HepG2 (cell line): ENCODE measurements around the gene KLHL17. TPM values are rescaled to one million over a fixed set of nuclear protein-coding genes. Genes with fewer than 3 reads are reported as not detected.

Experiments used
- ATAC-seq: fragments of 200-7000 bp; cut with Tn5 transposase; 3 replicates; pipeline ENCODE4 v1.9.1; 2020; ENCODE audit warnings: mild to moderate bottlenecking, moderate library complexity
- BruUV-seq: library from RNA; stranded (reverse); fragments of 400-500 nt; replicated peaks from 2 replicates; lab custom pipeline; 2021; lab: Mats Ljungman, UMichigan
- CTCF ChIA-PET: fragments of 300-600 bp; formaldehyde crosslinking; extraction: SDS; loops from one replicate; lab custom pipeline; 2021; ENCODE audit warnings: low total read pairs, inconsistent platforms, low intra/inter-chr PET ratio; lab: Yijun Ruan, JAX
- POLR2A ChIA-PET: fragments of 350-600 bp; sonication (Branson Sonifier 250); formaldehyde crosslinking; loops from one replicate; lab custom pipeline; 2020; ENCODE audit warnings: antibody characterized with exemption, inconsistent platforms; lab: Yijun Ruan, JAX
- DNase-seq: peaks from one replicate; pipeline ENCODE4 v3.0.0-alpha.2; 2015; ENCODE audit warnings: low spot score
- FAIRE-seq: peaks from 3 replicates; lab custom pipeline; 2011; peaks lifted over from hg19 to GRCh38; lab: Jason Lieb, UNC
- H2AFZ ChIP-seq: one replicate; pipeline ENCODE4 v1.6.1; 2011; ENCODE audit warnings: low read length, inconsistent platforms
- H3K27ac ChIP-seq: fragments of 300-600 bp; 3 replicates; pipeline ENCODE4 v1.8.0; 2011; ENCODE audit warnings: mixed run types, mild to moderate bottlenecking, mixed read lengths, low read length, inconsistent platforms; ENCODE audit not compliant: insufficient read depth; ENCODE audit errors: extremely low read length
- H3K27me3 ChIP-seq, 2 experiments: fragments of 200-600 bp in 1 of 2; 2 replicates in 1 of 2; 3 replicates in 1 of 2; pipeline versions ENCODE4 v1.6.0 to v1.8.0; 2011; ENCODE audit warnings: low read length in 2 of 2, mild to moderate bottlenecking in 2 of 2, moderate library complexity in 2 of 2, inconsistent platforms in 1 of 2; ENCODE audit not compliant: insufficient read depth in 2 of 2, control insufficient read depth in 1 of 2
- H3K36me3 ChIP-seq, 2 experiments: fragments of 200-600 bp in 1 of 2; replicated peaks in 1 of 2; 2 replicates in 1 of 2; 3 replicates in 1 of 2; pipeline versions ENCODE4 v1.5.1 to v1.8.0; 2011; ENCODE audit warnings: low read length in 2 of 2, inconsistent platforms in 1 of 2; ENCODE audit not compliant: insufficient read depth in 2 of 2, control insufficient read depth in 1 of 2
- H3K4me1 ChIP-seq: 2 replicates; pipeline ENCODE4 v1.5.1; 2012; ENCODE audit warnings: low read length, inconsistent platforms; ENCODE audit not compliant: insufficient read depth
- H3K4me2 ChIP-seq: 2 replicates; pipeline ENCODE4 v1.6.0; 2011; ENCODE audit warnings: low read depth, low read length, inconsistent platforms
- H3K4me3 ChIP-seq, 3 experiments: fragments of 200-600 bp in 1 of 3; sonication (generic), shearing (Covaris generic) in 1 of 3; replicated peaks in 1 of 3; 2 replicates each; pipeline ENCODE4 v1.5.1; 2011 to 2016; ENCODE audit warnings: low read length in 3 of 3, inconsistent platforms in 2 of 3, low read depth in 2 of 3, mild to moderate bottlenecking in 2 of 3, control low read depth in 1 of 3, mixed read lengths in 1 of 3; ENCODE audit not compliant: insufficient read depth in 1 of 3
- H3K79me2 ChIP-seq: one replicate; pipeline ENCODE4 v1.6.1; 2011; ENCODE audit warnings: low read length, inconsistent platforms; ENCODE audit not compliant: insufficient read depth
- H3K9ac ChIP-seq: 2 replicates; pipeline ENCODE4 v1.6.0; 2011; ENCODE audit warnings: mild to moderate bottlenecking, low read depth, low read length, inconsistent platforms; ENCODE audit not compliant: insufficient read depth
- H3K9me3 ChIP-seq: 2 replicates; pipeline ENCODE4 v1.5.1; 2012; ENCODE audit warnings: mild to moderate bottlenecking, low read length
- H4K20me1 ChIP-seq: 2 replicates; pipeline ENCODE4 v1.6.0; 2011; ENCODE audit warnings: inconsistent platforms, mild to moderate bottlenecking, low read length, moderate library complexity; ENCODE audit not compliant: insufficient read depth
- AGO1 ChIP-seq: fragments of 200-400 bp; formaldehyde crosslinking; IDR thresholded peaks from 2 replicates; pipeline ENCODE4 v1.6.1; 2017; ENCODE audit warnings: mild to moderate bottlenecking, low read depth, low read length, moderate library complexity; ENCODE audit not compliant: poor library complexity, severe bottlenecking
- ATRX ChIP-seq: sonication (generic); formaldehyde crosslinking; IDR thresholded peaks from 2 replicates; pipeline ENCODE4 v1.4.0; 2020; ENCODE audit warnings: missing genetic modification reagents, borderline replicate concordance
- CREM ChIP-seq, 2 experiments: sonication (generic) in 1 of 2; formaldehyde crosslinking in 1 of 2; IDR thresholded peaks; 2 replicates each; pipeline versions ENCODE4 v1.4.0 to v1.6.1; 2016 to 2020; ENCODE audit warnings: antibody characterized with exemption in 1 of 2, mild to moderate bottlenecking in 1 of 2, missing genetic modification reagents in 1 of 2
- EP300 ChIP-seq, 3 experiments: sonication (generic) in 1 of 3; formaldehyde crosslinking in 1 of 3; IDR thresholded peaks; 2 replicates each; pipeline versions ENCODE4 v1.5.1 to v1.6.1; 2011 to 2020; ENCODE audit warnings: low read depth in 2 of 3, low read length in 2 of 3, borderline replicate concordance in 1 of 3, improper control_type of control experiment in 1 of 3, mild to moderate bottlenecking in 1 of 3, missing genetic modification reagents in 1 of 3, moderate library complexity in 1 of 3
- HOXA7 ChIP-seq: sonication (generic); formaldehyde crosslinking; IDR thresholded peaks from 2 replicates; pipeline ENCODE4 v1.8.1; 2022; ENCODE audit warnings: mild to moderate bottlenecking, missing genetic modification reagents, moderate library complexity
- IRF2 ChIP-seq: IDR thresholded peaks from 2 replicates; pipeline ENCODE4 v1.6.1; 2018; ENCODE audit warnings: missing genetic modification reagents, missing compliant biosample characterization
- MAX ChIP-seq: IDR thresholded peaks from 2 replicates; pipeline ENCODE4 v1.6.1; 2012; ENCODE audit warnings: inconsistent platforms
- MIXL1 ChIP-seq: IDR thresholded peaks from 2 replicates; pipeline ENCODE4 v1.6.1; 2016
- SAP130 ChIP-seq: IDR thresholded peaks from 2 replicates; pipeline ENCODE4 v1.6.1; 2016; ENCODE audit warnings: low read depth
- TCF12 ChIP-seq, 2 experiments: fragments of 450-650 bp in 1 of 2; sonication (generic) in 1 of 2; formaldehyde crosslinking in 1 of 2; IDR thresholded peaks; 2 replicates each; pipeline versions ENCODE4 v1.6.1 to v1.8.0; 2017 to 2022; ENCODE audit warnings: antibody characterized with exemption in 1 of 2, mild to moderate bottlenecking in 1 of 2, missing genetic modification reagents in 1 of 2, moderate library complexity in 1 of 2
- TOPORS ChIP-seq: sonication (generic); formaldehyde crosslinking; IDR thresholded peaks from 2 replicates; pipeline ENCODE4 v1.8.0; 2023; ENCODE audit warnings: mild to moderate bottlenecking, missing genetic modification reagents
- ZC3H13 ChIP-seq: sonication (generic); formaldehyde crosslinking; IDR thresholded peaks from 2 replicates; pipeline ENCODE4 v1.8.1; 2023; ENCODE audit warnings: mild to moderate bottlenecking, missing genetic modification reagents, moderate library complexity
- ZKSCAN1 ChIP-seq: fragments of 150-350 bp; IDR thresholded peaks from 2 replicates; pipeline ENCODE4 v1.6.1; 2014; ENCODE audit warnings: low read length
- ZNF136 ChIP-seq: sonication (generic); formaldehyde crosslinking; IDR thresholded peaks from 2 replicates; pipeline ENCODE4 v1.8.1; 2022; ENCODE audit warnings: low read depth, mild to moderate bottlenecking, moderate library complexity, missing genetic modification reagents
- ZNF282 ChIP-seq: fragments of 450-650 bp; IDR thresholded peaks from 2 replicates; pipeline ENCODE4 v1.6.1; 2018; ENCODE audit not compliant: partially characterized antibody
- ZNF501 ChIP-seq: sonication (generic); formaldehyde crosslinking; IDR thresholded peaks from 2 replicates; pipeline ENCODE4 v1.5.1; 2020; ENCODE audit warnings: mild to moderate bottlenecking, moderate library complexity, missing genetic modification reagents
- ZNF510 ChIP-seq: sonication (generic); formaldehyde crosslinking; IDR thresholded peaks from 2 replicates; pipeline ENCODE4 v1.4.0; 2020; ENCODE audit warnings: low read depth, mild to moderate bottlenecking, missing genetic modification reagents
- ZNF7 ChIP-seq: IDR thresholded peaks from 2 replicates; pipeline ENCODE4 v1.6.1; 2016; ENCODE audit warnings: missing biosample characterization, missing genetic modification reagents
- ZSCAN29 ChIP-seq: sonication (generic); formaldehyde crosslinking; conservative IDR thresholded peaks from 2 replicates; pipeline ENCODE4 v1.4.0; 2020; ENCODE audit warnings: mild to moderate bottlenecking, missing genetic modification reagents
- WGBS: methylation state at CpG from one replicate; pipeline ENCODE4 v1.1.6; 2017; ENCODE audit warnings: low lambda C conversion rate; 5-methylcytosine and 5-hydroxymethylcytosine counted together
- in situ Hi-C: cut with HindIII; loops from 2 replicates; pipeline ENCODE4 v1.10.0; 2017; ENCODE audit warnings: low pct_unique_long_range_greater_than_20kb; ENCODE audit not compliant: extremely low pct_ligation_motif_present
- intact Hi-C: fragments of 100-400 bp; cut with micrococcal nuclease; formaldehyde crosslinking; loops from one replicate; pipeline ENCODE4 v1.10.0; 2022; ENCODE audit not compliant: unreplicated experiment
- polyA plus RNA-seq, 8 experiments: library from polyadenylated mRNA; depleted of rRNA in 3 of 8; stranded (reverse) in 7 of 8; unstranded in 1 of 8; fragments of >200 nt; fragmentation: Illumina TruSeq in 4 of 8; extraction: Trizol in 4 of 8; gene quantifications; 2 replicates each; pipeline versions ENCODE4 v1.2.1 to v1.2.3, GENCODE V29; 2011 to 2016; ENCODE audit warnings: low read depth in 4 of 8, missing spikeins in 1 of 8, mixed read lengths in 1 of 8; ENCODE audit not compliant: insufficient read depth in 1 of 8
- total RNA-seq, 5 experiments: library from RNA; depleted of rRNA; stranded (reverse); fragments of >200 nt; fragmentation: Illumina TruSeq; extraction: Trizol; gene quantifications; 2 replicates each; pipeline ENCODE4 v1.2.3, GENCODE V29; 2016; ENCODE audit warnings: low read depth in 1 of 5
- TF ChIP-seq, protein P1 (sequence below): IDR thresholded peaks from 2 replicates; pipeline ENCODE4 v1.6.1; 2016; ENCODE audit warnings: missing genetic modification reagents, missing compliant biosample characterization
- TF ChIP-seq, protein P2 (sequence below): sonication (generic); formaldehyde crosslinking; IDR thresholded peaks from 2 replicates; pipeline ENCODE4 v1.5.1; 2020; ENCODE audit warnings: missing genetic modification reagents, mild to moderate bottlenecking, borderline replicate concordance

The KLHL17 gene
- total and polyA plus RNA-seq, 2 of the 13 experiments (the other 11 are each of a cell fraction or from before 2014, with no cell fraction given), result 9.3 to 24.7 TPM

DNA sequence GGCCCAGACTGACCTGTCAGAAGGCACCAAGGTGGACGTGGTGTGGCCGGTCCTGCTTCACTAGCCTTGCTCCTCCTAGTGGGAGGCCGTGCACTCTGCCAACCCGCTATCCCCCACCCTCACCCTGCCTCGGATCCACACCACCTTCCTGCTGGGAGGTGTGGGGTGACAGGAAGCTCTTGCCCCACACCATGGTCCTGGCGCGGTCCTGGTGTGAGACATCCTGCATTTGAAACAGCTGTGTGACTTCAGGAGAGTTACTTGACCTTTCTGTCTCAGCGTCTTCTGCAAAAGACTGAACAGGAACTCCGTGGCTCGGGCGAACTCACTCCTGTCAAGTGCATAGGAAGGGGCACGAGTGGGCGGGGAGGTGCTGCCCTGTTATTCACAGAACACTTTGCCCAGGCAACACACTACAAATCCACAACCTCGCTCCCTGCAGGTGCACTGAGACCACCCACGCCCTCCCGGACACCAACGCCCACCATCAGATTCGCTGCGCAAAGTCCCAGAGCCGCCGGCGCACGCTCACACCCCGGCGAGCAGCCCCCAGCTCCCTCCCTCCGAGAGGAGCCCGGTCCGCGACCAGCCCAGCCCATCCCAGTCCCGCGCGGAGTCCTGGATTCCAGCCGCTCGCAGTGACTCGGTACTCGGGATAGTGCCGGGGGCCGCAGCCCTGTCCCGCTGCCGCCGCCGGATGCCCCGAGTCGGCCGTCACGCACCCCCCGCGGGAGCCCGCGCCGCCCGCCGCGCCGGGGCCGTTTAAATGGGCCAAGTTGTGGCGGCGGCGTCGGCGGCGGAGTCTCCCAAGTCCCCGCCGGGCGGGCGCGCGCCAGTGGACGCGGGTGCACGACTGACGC is 37.0 kb upstream of the KLHL17 start, which contains the start of gene SAMD11:
SAMD11 (plus strand) TSS at position 793 of the 860 bp plus-strand sequence. CDS start 509 bp downstream, outside the sequence.
- no peak within 1 kb of the TSS for H2AFZ ChIP-seq
- H3K27ac ChIP-seq, result no peak within 1 kb of the TSS
- H3K4me3 ChIP-seq, result peak within 1 kb of the TSS; percentile 26 to 62 (median 36); a peak in 5 of 6 replicates
- no peaks in the 10 kb centered on the region for H3K79me2 ChIP-seq
- peak within 1 kb of the TSS; percentile 60 for H3K4me2 ChIP-seq
- H3K9ac ChIP-seq, result no peak within 1 kb of the TSS
- peak; percentile 4; the same call in 1 of the 3 replicates for ATAC-seq
- H3K27me3 ChIP-seq, result peaks cover 45 to 85% of the 10 kb centered on the region in 2 experiments
- peaks cover 9% of the 10 kb centered on the region; the same call in 1 of the 2 replicates for H4K20me1 ChIP-seq
- DNase-seq, result peak; percentile 40
- in situ Hi-C loops, result no loop called here
- FAIRE-seq, result no peak
- no peaks in the 10 kb centered on the region for H3K36me3 ChIP-seq
- no peaks in the 10 kb centered on the region for H3K9me3 ChIP-seq
- intact Hi-C loops, result no loop called here
- WGBS, result 11% methylated on average over 17 of the region's 72 CpGs
- BruUV-seq, result no TSS peak
- H3K4me1 ChIP-seq, result peaks cover 27% of the 10 kb centered on the region
- ChIA-PET POLR2A (no interaction called here), CTCF (no interaction called here)
- TF ChIP-seq TOPORS (CRISPR knock-in tag), result no peak
- no peak for TF ChIP-seq ZSCAN29 (CRISPR knock-in tag)
- TF ChIP-seq ZNF136 (CRISPR knock-in tag), result no peak
- TF ChIP-seq HOXA7, result no peak
- peak; percentile 36; the same call in 1 of the 2 replicates for TF ChIP-seq MAX
- TF ChIP-seq CREM (IDR thresholded peaks at IDR 0.05), result no peak
- no peak for TF ChIP-seq CREM (CRISPR knock-in tag; IDR thresholded peaks at IDR 0.05)
- no peak for TF ChIP-seq ZNF7
- peak; percentile 32; the same call in 1 of the 2 replicates for TF ChIP-seq SAP130 (CRISPR knock-in tag)
- no peak for TF ChIP-seq ZNF501 (CRISPR knock-in tag)
- TF ChIP-seq MIXL1 (CRISPR knock-in tag), result no peak
- no peak for TF ChIP-seq ZNF510 (CRISPR knock-in tag)
- TF ChIP-seq AGO1, result peak; percentile 32
- no peak for TF ChIP-seq ZNF282
- TF ChIP-seq, protein P1, sequence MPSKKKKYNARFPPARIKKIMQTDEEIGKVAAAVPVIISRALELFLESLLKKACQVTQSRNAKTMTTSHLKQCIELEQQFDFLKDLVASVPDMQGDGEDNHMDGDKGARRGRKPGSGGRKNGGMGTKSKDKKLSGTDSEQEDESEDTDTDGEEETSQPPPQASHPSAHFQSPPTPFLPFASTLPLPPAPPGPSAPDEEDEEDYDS, result no peak
- TF ChIP-seq, protein P2, sequence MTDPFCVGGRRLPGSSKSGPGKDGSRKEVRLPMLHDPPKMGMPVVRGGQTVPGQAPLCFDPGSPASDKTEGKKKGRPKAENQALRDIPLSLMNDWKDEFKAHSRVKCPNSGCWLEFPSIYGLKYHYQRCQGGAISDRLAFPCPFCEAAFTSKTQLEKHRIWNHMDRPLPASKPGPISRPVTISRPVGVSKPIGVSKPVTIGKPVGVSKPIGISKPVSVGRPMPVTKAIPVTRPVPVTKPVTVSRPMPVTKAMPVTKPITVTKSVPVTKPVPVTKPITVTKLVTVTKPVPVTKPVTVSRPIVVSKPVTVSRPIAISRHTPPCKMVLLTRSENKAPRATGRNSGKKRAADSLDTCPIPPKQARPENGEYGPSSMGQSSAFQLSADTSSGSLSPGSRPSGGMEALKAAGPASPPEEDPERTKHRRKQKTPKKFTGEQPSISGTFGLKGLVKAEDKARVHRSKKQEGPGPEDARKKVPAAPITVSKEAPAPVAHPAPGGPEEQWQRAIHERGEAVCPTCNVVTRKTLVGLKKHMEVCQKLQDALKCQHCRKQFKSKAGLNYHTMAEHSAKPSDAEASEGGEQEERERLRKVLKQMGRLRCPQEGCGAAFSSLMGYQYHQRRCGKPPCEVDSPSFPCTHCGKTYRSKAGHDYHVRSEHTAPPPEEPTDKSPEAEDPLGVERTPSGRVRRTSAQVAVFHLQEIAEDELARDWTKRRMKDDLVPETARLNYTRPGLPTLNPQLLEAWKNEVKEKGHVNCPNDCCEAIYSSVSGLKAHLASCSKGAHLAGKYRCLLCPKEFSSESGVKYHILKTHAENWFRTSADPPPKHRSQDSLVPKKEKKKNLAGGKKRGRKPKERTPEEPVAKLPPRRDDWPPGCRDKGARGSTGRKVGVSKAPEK, result no peak
- peak; percentile 23; the same call in 1 of the 2 replicates for TF ChIP-seq ZKSCAN1
- TF ChIP-seq ATRX (CRISPR knock-in tag), result no peak
- no peak for TF ChIP-seq TCF12 (IDR thresholded peaks at IDR 0.05)
- no peak for TF ChIP-seq TCF12 (CRISPR knock-in tag; IDR thresholded peaks at IDR 0.05)
- TF ChIP-seq IRF2 (CRISPR knock-in tag), result no peak
- no peak for TF ChIP-seq EP300 (IDR thresholded peaks at IDR 0.05; ENCODE audit: low read depth in 2 of 2, low read length in 2 of 2)
- TF ChIP-seq EP300 (CRISPR knock-in tag; IDR thresholded peaks at IDR 0.05; ENCODE audit: borderline replicate concordance), result no peak
- no peak for TF ChIP-seq ZC3H13 (CRISPR knock-in tag)
